ENCODE results near the gene SCP2. TPM values are rescaled to one million over a fixed set of nuclear protein-coding genes. Genes with fewer than 3 reads are reported as not detected.

SCP2 gene
- total RNA-seq, 1 donor from 2014 or later: 89.8 TPM

Small RNA genes within 50 kb of the gene (microRNA-seq; reads per million reads assigned to microRNA genes)
- gene MIR1273F (not detected), gene MIR1273G (not detected), gene MIR5095 (not detected)

Other genes starting within 250 kb of the SCP2 start
- gene COA7, start 228.9 kb upstream of the SCP2 start, total RNA-seq: 18.4 and 19.4 TPM in 2 replicates
- 20.4 and 22.1 TPM in 2 replicates for gene ZYG11B, start 200.8 kb upstream of the SCP2 start, total RNA-seq
- 0.24 and 0.30 TPM in 2 replicates for gene ZYG11A, start 84.5 kb upstream of the SCP2 start, total RNA-seq
- 6.2 and 9.0 TPM in 2 replicates for gene ECHDC2, start 5.5 kb upstream of the SCP2 start, total RNA-seq
- gene PODN, start 134.9 kb downstream of the SCP2 start, total RNA-seq: 1.9 and 2.6 TPM in 2 replicates
- not detected in 2 replicates for gene SLC1A7, start 215.4 kb downstream of the SCP2 start, total RNA-seq

Data from astrocyte (in vitro differentiated cells and primary cell).